Ovary (tissue), 3 donors: Measurements from ENCODE around the gene DPY19L3.

Experiments
- POLR2A ChIP-seq: fragments of 450-650 bp; IDR thresholded peaks from one replicate; pipeline ENCODE4 v1.6.1; 2017; ENCODE audit warnings: antibody characterized with exemption, mild to moderate bottlenecking, moderate library complexity
- TF ChIP-seq, protein P1 (sequence below), 3 donors: fragments of 450-650 bp in 2 of 3; fragments of 200-600 bp in 1 of 3; IDR thresholded peaks; one replicate each; pipeline versions ENCODE4 v1.5.1 to v1.8.0; 2016 to 2022; ENCODE audit warnings: antibody characterized with exemption in 3 of 3, mild to moderate bottlenecking in 1 of 3
- donor health status: DM: no; HTN: no; CAD: no.

DNA sequence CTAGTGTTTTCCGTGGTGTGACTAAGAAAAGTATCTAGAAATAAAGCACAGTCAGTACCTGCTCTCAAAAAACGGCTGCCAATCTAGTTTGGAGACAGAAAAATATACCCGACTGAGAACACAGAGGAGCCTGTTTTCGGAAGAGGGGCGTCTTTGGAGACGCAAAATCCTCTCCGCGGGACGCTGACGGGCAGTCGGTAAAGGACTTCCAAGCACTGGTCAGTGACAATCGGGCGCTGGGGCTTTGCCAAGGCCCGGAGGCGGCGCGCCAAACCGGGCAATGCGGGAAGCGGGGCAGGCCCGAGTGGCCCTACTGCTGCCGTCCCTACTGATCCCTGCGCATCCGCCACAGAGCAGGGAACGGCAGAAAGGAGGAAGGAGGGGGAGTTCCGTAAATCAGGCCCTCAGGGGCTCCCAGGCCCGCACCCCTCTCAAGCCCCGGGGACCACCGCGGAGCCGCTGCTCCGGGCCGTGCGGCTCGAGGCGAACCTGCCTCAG lies 588 bp upstream of the DPY19L3 start:
- TF ChIP-seq, protein P1, sequence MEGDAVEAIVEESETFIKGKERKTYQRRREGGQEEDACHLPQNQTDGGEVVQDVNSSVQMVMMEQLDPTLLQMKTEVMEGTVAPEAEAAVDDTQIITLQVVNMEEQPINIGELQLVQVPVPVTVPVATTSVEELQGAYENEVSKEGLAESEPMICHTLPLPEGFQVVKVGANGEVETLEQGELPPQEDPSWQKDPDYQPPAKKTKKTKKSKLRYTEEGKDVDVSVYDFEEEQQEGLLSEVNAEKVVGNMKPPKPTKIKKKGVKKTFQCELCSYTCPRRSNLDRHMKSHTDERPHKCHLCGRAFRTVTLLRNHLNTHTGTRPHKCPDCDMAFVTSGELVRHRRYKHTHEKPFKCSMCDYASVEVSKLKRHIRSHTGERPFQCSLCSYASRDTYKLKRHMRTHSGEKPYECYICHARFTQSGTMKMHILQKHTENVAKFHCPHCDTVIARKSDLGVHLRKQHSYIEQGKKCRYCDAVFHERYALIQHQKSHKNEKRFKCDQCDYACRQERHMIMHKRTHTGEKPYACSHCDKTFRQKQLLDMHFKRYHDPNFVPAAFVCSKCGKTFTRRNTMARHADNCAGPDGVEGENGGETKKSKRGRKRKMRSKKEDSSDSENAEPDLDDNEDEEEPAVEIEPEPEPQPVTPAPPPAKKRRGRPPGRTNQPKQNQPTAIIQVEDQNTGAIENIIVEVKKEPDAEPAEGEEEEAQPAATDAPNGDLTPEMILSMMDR (IDR thresholded peaks at IDR 0.05): no peak
- no peak for TF ChIP-seq POLR2A
